SK-N-MC (cell line): Measurements from ENCODE around the gene KLHL24.

Experiments
- EZH2 ChIP-seq: fragments of 200-600 bp; sonication (generic); IDR thresholded peaks from one replicate; pipeline ENCODE4 v1.6.1; 2017; ENCODE audit warnings: antibody characterized with exemption
- POLR2AphosphoS5 ChIP-seq: IDR thresholded peaks from 2 replicates; pipeline ENCODE4 v1.6.1; 2012; ENCODE audit warnings: mild to moderate bottlenecking, low read depth, low read length, borderline replicate concordance

DNA sequence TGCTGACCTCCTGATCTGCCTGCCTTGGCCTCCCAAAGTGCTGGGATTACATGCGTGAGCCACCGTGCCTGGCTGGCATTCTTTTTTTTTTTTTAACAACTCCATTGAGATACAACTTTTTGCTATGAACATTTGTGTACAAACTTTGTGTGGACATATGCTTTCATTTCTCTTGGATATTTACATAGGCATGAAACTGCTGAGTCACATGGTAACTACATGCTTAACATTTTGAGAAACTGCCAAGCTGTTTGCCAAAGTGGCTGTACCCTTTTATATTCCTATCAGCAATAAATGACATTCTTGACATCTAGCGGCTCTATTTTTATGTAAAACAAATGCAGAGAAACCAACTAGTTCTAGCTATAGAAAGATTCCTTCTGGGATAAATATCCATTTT lies 53.5 kb downstream of the KLHL24 start:
- no peak for TF ChIP-seq EZH2
- TF ChIP-seq POLR2AphosphoS5, result no peak
